SU-DHL-6 (cell line): ENCODE results near the gene ENTPD6.

Source experiments
- H2AFZ ChIP-seq: fragments of 200-600 bp; sonication (generic); 2 replicates; pipeline ENCODE4 v1.6.1; 2014; ENCODE audit warnings: low read depth, mild to moderate bottlenecking, moderate library complexity, mixed read lengths, antibody characterized with exemption, low read length; ENCODE audit not compliant: severe bottlenecking
- H3F3A ChIP-seq: fragments of 200-600 bp; shearing (Covaris generic); 2 replicates; pipeline ENCODE4 v1.6.0; 2016; ENCODE audit warnings: antibody characterized with exemption, mild to moderate bottlenecking; ENCODE audit not compliant: insufficient read depth
- H3K27ac ChIP-seq: fragments of 200-600 bp; sonication (generic); 2 replicates; pipeline ENCODE4 v1.5.1; 2016; ENCODE audit warnings: low read depth, mild to moderate bottlenecking, low read length, moderate library complexity, mixed read lengths
- H3K27me3 ChIP-seq: fragments of 200-600 bp; sonication (generic), shearing (Covaris generic); 2 replicates; pipeline ENCODE4 v1.6.0; 2014; ENCODE audit warnings: mild to moderate bottlenecking, low read length
- H3K36me3 ChIP-seq: fragments of 200-600 bp; sonication (generic); 2 replicates; pipeline ENCODE4 v1.6.1; 2014; ENCODE audit warnings: mild to moderate bottlenecking, low read length, mixed read lengths
- H3K4me2 ChIP-seq: fragments of 300-600, 200-600 bp; shearing (Covaris generic), sonication (generic); 2 replicates; pipeline ENCODE4 v1.6.0; 2014; ENCODE audit warnings: low read length, low read depth, mild to moderate bottlenecking; ENCODE audit not compliant: poor library complexity, severe bottlenecking
- H3K4me3 ChIP-seq: fragments of 200-600 bp; sonication (generic); 2 replicates; pipeline ENCODE4 v1.5.1; 2014; ENCODE audit warnings: antibody characterized with exemption, low read length, mild to moderate bottlenecking, mixed read lengths; ENCODE audit not compliant: insufficient read depth, poor library complexity, severe bottlenecking
- H3K79me2 ChIP-seq: fragments of 200-600 bp; sonication (generic); 2 replicates; pipeline ENCODE4 v1.6.1; 2014; ENCODE audit warnings: mild to moderate bottlenecking, low read length, moderate library complexity; ENCODE audit not compliant: insufficient read depth
- H3K9ac ChIP-seq: fragments of 200-600 bp; sonication (generic); 2 replicates; pipeline ENCODE4 v1.7.0; 2014; ENCODE audit warnings: mild to moderate bottlenecking, low read length
- H3K9me2 ChIP-seq: fragments of 200-600 bp; sonication (generic); replicated peaks from 2 replicates; pipeline ENCODE4 v1.6.1; 2014; ENCODE audit warnings: low read length; ENCODE audit not compliant: insufficient read depth
- H3K9me3 ChIP-seq: fragments of 200-600 bp; sonication (generic); 2 replicates; pipeline ENCODE4 v1.6.1; 2014; ENCODE audit warnings: low read length, mixed read lengths; ENCODE audit not compliant: insufficient read depth
- H4K20me1 ChIP-seq: fragments of 200-600 bp; sonication (generic); 2 replicates; pipeline ENCODE4 v1.6.1; 2014; ENCODE audit warnings: low read depth, mild to moderate bottlenecking, antibody characterized with exemption, low read length, moderate library complexity, mixed read lengths
- CTCF ChIP-seq: fragments of 200-600 bp; sonication (generic); IDR thresholded peaks from one replicate; pipeline ENCODE4 v1.5.1; 2017; ENCODE audit warnings: antibody characterized with exemption, mild to moderate bottlenecking, low read length, moderate library complexity; ENCODE audit not compliant: insufficient read depth, poor library complexity, severe bottlenecking
- EZH2phosphoT487 ChIP-seq: fragments of 200-600 bp; sonication (generic), shearing (Covaris generic); conservative IDR thresholded peaks from 2 replicates; pipeline ENCODE4 v1.6.1; 2018; ENCODE audit warnings: mild to moderate bottlenecking, antibody characterized with exemption, low read length, moderate library complexity, mixed read lengths

Gene ENTPD6

GRCh38 chr20:25258476-25258805 lies 62.9 kb downstream of the ENTPD6 start:
- TF ChIP-seq CTCF (no peak), EZH2phosphoT487 (no peak)
- Histone ChIP-seq H3K4me2 (no peak overlapping the region), H3K9ac (no peak overlapping the region), H3F3A (no peaks in the 10 kb centered on the region), H4K20me1 (no peaks in the 10 kb centered on the region), H3K4me3 (no peak overlapping the region), H2AFZ (no peak overlapping the region), H3K27ac (no peak overlapping the region), H3K9me2 (no peaks in the 10 kb centered on the region), H3K27me3 (no peaks in the 10 kb centered on the region), H3K36me3 (no peaks in the 10 kb centered on the region), H3K79me2 (no peaks in the 10 kb centered on the region; the same call in 1 of the 2 replicates), H3K9me3 (no peaks in the 10 kb centered on the region)

GRCh38 chr20:25258828-25259227 lies 63.3 kb downstream of the ENTPD6 start:
- H3K27ac ChIP-seq: no peak overlapping the region
- no peak overlapping the region for H2AFZ ChIP-seq
- no peaks in the 10 kb centered on the region for H3K27me3 ChIP-seq
- no peaks in the 10 kb centered on the region; the same call in 1 of the 2 replicates for H3K79me2 ChIP-seq
- no peak overlapping the region for H3K9ac ChIP-seq
- no peak overlapping the region for H3K4me3 ChIP-seq
- no peaks in the 10 kb centered on the region for H3K9me3 ChIP-seq
- H3K36me3 ChIP-seq: no peaks in the 10 kb centered on the region
- no peaks in the 10 kb centered on the region for H4K20me1 ChIP-seq
- no peaks in the 10 kb centered on the region for H3K9me2 ChIP-seq
- no peak overlapping the region for H3K4me2 ChIP-seq
- H3F3A ChIP-seq: no peaks in the 10 kb centered on the region
- no peak for TF ChIP-seq CTCF

- no peak overlapping the region for H3K9ac ChIP-seq
- H2AFZ ChIP-seq: no peak overlapping the region
- no peaks in the 10 kb centered on the region for H3K36me3 ChIP-seq
- no peaks in the 10 kb centered on the region for H3K27me3 ChIP-seq
- H3K4me2 ChIP-seq: no peak overlapping the region
- no peaks in the 10 kb centered on the region; the same call in 1 of the 2 replicates for H3K79me2 ChIP-seq
- no peaks in the 10 kb centered on the region for H4K20me1 ChIP-seq
- TF ChIP-seq CTCF (no peak), EZH2phosphoT487 (no peak)
- H3K9me2 ChIP-seq: no peaks in the 10 kb centered on the region
- H3F3A ChIP-seq: no peaks in the 10 kb centered on the region
- H3K9me3 ChIP-seq: no peaks in the 10 kb centered on the region
- no peak overlapping the region for H3K27ac ChIP-seq
- no peak overlapping the region for H3K4me3 ChIP-seq
These were observed 63.8 kb downstream of the ENTPD6 start for GRCh38 chr20:25259358-25259757.
